ENCODE data around the gene BCAS3. TPM values are rescaled to one million over a fixed set of nuclear protein-coding genes. Genes with fewer than 3 reads are reported as not detected.

The BCAS3 gene
- total and polyA plus RNA-seq, 2 donors (not counting 1 experiment from before 2014, with no cell fraction given) = 13.9 to 73.4 TPM

DNA sequence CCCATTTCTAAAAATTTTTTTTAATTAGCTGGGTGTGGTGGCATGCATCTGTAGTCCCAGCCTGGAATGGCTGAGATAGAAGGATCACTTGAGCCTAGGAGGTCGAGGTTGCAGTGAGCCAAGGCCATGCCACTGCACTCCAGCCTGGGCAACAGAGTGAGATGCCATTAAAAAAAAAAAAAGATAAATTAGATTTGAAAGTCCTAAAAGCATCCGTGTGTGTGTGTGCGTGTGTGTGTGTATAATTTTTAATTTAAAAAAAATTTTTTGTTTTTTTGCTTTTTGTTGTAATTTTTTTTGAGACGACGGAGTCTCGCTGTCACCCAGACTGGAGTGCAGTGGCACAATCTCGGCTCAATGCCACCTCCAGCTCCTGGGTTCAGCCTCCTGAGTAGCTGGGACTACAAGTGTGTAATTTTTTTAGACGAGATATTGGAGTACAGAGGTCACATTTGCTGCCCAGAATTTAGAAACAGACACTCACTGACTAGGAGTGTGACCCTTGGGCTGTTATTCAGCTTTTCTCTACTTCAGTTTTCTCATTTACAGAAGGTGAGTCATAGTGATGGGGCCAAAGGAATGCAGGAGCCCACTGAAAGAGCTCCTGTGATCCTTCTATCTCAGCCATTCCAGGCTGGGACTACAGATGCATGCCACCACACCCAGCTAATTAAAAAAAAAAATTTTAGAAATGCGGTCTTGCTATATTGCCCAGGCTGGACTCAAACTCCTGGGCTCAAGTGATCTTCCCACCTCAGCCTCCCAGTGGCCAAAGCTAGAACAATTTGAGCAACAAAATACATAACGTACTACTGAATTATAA is 749.0 kb downstream of the BCAS3 start:
- Histone ChIP-seq H2AFZ (ENCODE audit: insufficient read depth, low read depth, low read length, poor library complexity, severe bottlenecking) (no peak overlapping the region), H3K4me2 (replicated peaks; ENCODE audit: low read depth, low read length, poor library complexity, severe bottlenecking) (no peak overlapping the region), H3K27ac (ENCODE audit: low read length in 2 of 2) (no peak overlapping the region), H3K9ac (ENCODE audit: low read length) (no peak overlapping the region), H3K27me3 (replicated peaks in 1 of 4; ENCODE audit: control extremely low read depth in 1 of 4, control insufficient read depth in 3 of 4, insufficient read depth in 4 of 4, low read length in 3 of 4) (peaks cover 0 to 15% (median 0%) of the 10 kb centered on the region in 4 experiments), H3K9me3 (ENCODE audit: control extremely low read depth in 1 of 3, control insufficient read depth in 2 of 3, insufficient read depth in 1 of 3, low read length in 2 of 3) (no peaks in the 10 kb centered on the region), H3K36me3 (replicated peaks in 1 of 2; ENCODE audit: control extremely low read depth in 1 of 2, control insufficient read depth in 1 of 2, extremely low read depth in 1 of 2, insufficient read depth in 2 of 2, low read length in 1 of 2) (no peaks in the 10 kb centered on the region), H3K79me2 (ENCODE audit: control insufficient read depth, insufficient read depth, low read length) (no peaks in the 10 kb centered on the region), H3K4me3 (ENCODE audit: control extremely low read depth in 1 of 5, extremely low read depth in 1 of 5, insufficient read depth in 1 of 5, low read depth in 2 of 5, low read length in 4 of 5) (no peak overlapping the region), H3K4me1 (ENCODE audit: control insufficient read depth in 2 of 2, insufficient read depth in 2 of 2, low read length in 2 of 2) (no peaks in the 10 kb centered on the region), H4K20me1 (ENCODE audit: control insufficient read depth, insufficient read depth, low read length, poor library complexity, severe bottlenecking) (no peaks in the 10 kb centered on the region)
- no peak for DNase-seq
- no peaks in the 10 kb centered on the region for H3K9me3 Mint-ChIP-seq (ENCODE audit: insufficient read depth)
- no peak overlapping the region for H3K4me3 Mint-ChIP-seq
- intact Hi-C loops (cut with micrococcal nuclease) = no loop called here
- ATAC-seq (ENCODE audit: low read depth) = no peak
- ChIA-PET CTCF (interaction anchor here (1.1 kb wide), 1 partner anchor 15 kb away, joined by 3 read pairs; no protein-coding TSS in a partner anchor), POLR2A (no interaction called here)
- WGBS (ENCODE audit: insufficient coverage) = 90% methylated on average over 7 of the region's 10 CpGs
- H3K27ac Mint-ChIP-seq = no peak overlapping the region
- peaks cover 46% of the 10 kb centered on the region for H3K27me3 Mint-ChIP-seq
- H3K4me1 Mint-ChIP-seq = no peaks in the 10 kb centered on the region
- no peak for TF ChIP-seq EZH2 (IDR thresholded peaks at IDR 0.05; ENCODE audit: borderline replicate concordance, insufficient read depth, low read depth, low read length, poor library complexity, severe bottlenecking)
- TF ChIP-seq, protein P1, sequence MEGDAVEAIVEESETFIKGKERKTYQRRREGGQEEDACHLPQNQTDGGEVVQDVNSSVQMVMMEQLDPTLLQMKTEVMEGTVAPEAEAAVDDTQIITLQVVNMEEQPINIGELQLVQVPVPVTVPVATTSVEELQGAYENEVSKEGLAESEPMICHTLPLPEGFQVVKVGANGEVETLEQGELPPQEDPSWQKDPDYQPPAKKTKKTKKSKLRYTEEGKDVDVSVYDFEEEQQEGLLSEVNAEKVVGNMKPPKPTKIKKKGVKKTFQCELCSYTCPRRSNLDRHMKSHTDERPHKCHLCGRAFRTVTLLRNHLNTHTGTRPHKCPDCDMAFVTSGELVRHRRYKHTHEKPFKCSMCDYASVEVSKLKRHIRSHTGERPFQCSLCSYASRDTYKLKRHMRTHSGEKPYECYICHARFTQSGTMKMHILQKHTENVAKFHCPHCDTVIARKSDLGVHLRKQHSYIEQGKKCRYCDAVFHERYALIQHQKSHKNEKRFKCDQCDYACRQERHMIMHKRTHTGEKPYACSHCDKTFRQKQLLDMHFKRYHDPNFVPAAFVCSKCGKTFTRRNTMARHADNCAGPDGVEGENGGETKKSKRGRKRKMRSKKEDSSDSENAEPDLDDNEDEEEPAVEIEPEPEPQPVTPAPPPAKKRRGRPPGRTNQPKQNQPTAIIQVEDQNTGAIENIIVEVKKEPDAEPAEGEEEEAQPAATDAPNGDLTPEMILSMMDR (IDR thresholded peaks at IDR 0.05) = no peak

DNA sequence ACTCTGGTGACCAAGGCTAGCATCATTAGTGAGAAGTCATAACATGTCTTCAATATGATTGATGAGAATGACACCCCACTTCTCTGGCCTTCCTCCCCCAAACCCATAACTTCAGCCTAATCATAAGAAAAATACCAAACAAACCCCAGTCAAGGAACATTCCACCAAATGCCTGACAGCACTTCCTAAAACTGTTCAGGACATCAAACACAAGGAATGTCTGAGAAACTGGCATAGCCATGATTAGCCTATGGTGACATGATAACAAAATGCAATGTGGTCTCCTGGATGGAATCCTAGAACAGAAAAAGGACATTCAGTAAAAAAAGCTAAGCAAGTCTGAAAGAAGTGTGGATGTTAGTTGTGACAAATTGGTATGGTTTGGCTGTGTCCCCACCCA is 749.9 kb downstream of the BCAS3 start:
- no peaks in the 10 kb centered on the region for H4K20me1 ChIP-seq (ENCODE audit: control insufficient read depth, insufficient read depth, low read length, poor library complexity, severe bottlenecking)
- Mint-ChIP-seq H3K9me3 (ENCODE audit: insufficient read depth) (no peaks in the 10 kb centered on the region), H3K27ac (no peak overlapping the region), H3K4me1 (no peaks in the 10 kb centered on the region), H3K4me3 (no peak overlapping the region), H3K27me3 (peaks cover 41% of the 10 kb centered on the region)
- H3K27me3 ChIP-seq (replicated peaks in 1 of 4; ENCODE audit: control extremely low read depth in 1 of 4, control insufficient read depth in 3 of 4, insufficient read depth in 4 of 4, low read length in 3 of 4) = peaks cover 0 to 13% (median 0%) of the 10 kb centered on the region in 4 experiments
- no peaks in the 10 kb centered on the region for H3K9me3 ChIP-seq (ENCODE audit: control extremely low read depth in 1 of 3, control insufficient read depth in 2 of 3, insufficient read depth in 1 of 3, low read length in 2 of 3)
- H3K36me3 ChIP-seq (replicated peaks in 1 of 2; ENCODE audit: control extremely low read depth in 1 of 2, control insufficient read depth in 1 of 2, extremely low read depth in 1 of 2, insufficient read depth in 2 of 2, low read length in 1 of 2) = no peaks in the 10 kb centered on the region
- no peak for DNase-seq
- POLR2A ChIA-PET = no interaction called here
- no peak overlapping the region for H2AFZ ChIP-seq (ENCODE audit: insufficient read depth, low read depth, low read length, poor library complexity, severe bottlenecking)
- no peak overlapping the region for H3K4me2 ChIP-seq (replicated peaks; ENCODE audit: low read depth, low read length, poor library complexity, severe bottlenecking)
- H3K4me3 ChIP-seq (ENCODE audit: control extremely low read depth in 1 of 5, extremely low read depth in 1 of 5, insufficient read depth in 1 of 5, low read depth in 2 of 5, low read length in 4 of 5) = no peak overlapping the region
- no peak for TF ChIP-seq EZH2 (IDR thresholded peaks at IDR 0.05; ENCODE audit: borderline replicate concordance, insufficient read depth, low read depth, low read length, poor library complexity, severe bottlenecking)
- TF ChIP-seq, protein P1 (IDR thresholded peaks at IDR 0.05) = no peak
- no peak for ATAC-seq (ENCODE audit: low read depth)
- H3K9ac ChIP-seq (ENCODE audit: low read length) = no peak overlapping the region
- H3K4me1 ChIP-seq (ENCODE audit: control insufficient read depth in 2 of 2, insufficient read depth in 2 of 2, low read length in 2 of 2) = no peaks in the 10 kb centered on the region
- H3K27ac ChIP-seq (ENCODE audit: low read length in 2 of 2) = no peak overlapping the region
- H3K79me2 ChIP-seq (ENCODE audit: control insufficient read depth, insufficient read depth, low read length) = no peaks in the 10 kb centered on the region
- intact Hi-C loops (cut with micrococcal nuclease) = no loop called here
- CTCF ChIA-PET = interaction anchor here (1.0 to 1.8 kb wide), 2 partner anchors 12 to 15 kb away, joined by 3 to 6 read pairs; no protein-coding TSS in a partner anchor
